ENCODE data around the gene ST6GAL1.

The ST6GAL1 gene

DNA sequence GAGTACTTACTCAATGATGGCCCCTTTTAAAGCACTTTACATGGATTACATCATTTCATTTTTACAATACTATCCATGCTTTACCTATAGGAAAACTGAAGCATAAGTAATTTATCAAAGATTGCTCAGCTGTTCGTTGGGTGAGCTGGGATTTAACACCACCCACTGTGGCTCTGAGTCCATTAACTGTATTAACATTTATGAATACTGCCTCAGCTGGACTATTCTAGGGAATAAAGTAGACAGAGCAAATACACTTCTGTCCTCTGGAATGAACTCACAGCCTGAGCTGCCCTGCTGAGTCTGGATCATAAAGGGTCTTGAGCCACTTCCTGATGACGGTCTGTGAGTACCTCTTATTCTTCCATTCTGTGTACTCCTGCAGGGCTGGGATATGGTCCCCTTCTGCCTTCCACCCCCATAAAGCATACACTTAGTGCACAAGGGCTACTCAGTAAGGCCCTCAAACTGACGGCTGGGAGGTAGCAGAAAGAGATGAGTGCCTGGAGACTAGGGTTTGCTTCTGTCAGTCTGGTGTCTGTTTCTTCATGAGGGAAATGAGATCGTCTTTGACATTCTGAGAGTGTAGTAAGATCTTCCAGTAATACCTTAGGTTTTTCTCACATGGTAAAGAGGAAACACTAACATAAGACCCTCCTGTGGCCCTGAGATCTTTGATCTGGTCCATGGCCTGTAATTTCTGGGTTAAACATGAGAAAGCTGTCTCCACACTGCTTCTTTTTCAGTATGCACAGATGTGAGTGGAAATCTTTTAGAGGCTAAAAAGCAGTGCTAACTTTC is 12.6 kb upstream of the ST6GAL1 start:
- no peak for DNase-seq

- no peak for DNase-seq
Observed at GRCh38 chr3:186920301-186920700, 10.0 kb upstream of the ST6GAL1 start.

DNA sequence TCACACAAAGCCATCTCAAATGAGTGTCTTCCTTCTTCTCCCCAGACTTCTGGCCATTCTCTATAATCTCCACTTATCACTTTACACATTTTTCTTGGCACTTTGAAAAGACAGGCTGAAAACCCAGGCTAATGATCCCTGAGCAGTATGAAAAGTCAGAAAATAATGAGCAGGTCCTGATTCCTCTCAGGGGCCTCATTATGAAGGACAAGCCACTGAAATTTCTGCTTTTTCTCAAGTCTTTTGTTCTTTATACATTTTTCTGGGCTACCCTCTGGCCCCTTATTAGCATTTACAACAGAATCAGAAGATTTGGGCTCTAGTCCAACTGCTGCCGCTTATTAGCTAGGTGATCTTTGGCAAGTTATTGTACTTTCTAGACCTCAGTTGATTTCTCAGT is 9.5 kb upstream of the ST6GAL1 start:
- DNase-seq = no peak

- no peak for DNase-seq
Observed at GRCh38 chr3:186921578-186921977, 8.7 kb upstream of the ST6GAL1 start.

- no peak for DNase-seq
Observed at GRCh38 chr3:186922224-186922623, 8.1 kb upstream of the ST6GAL1 start.

GRCh38 chr3:186922790-186923189 is 7.5 kb upstream of the ST6GAL1 start:
- DNase-seq = no peak

- no peak for DNase-seq
Observed at GRCh38 chr3:186923241-186923640, 7.1 kb upstream of the ST6GAL1 start.

GRCh38 chr3:186925826-186926225 is 4.5 kb upstream of the ST6GAL1 start:
- no peak for DNase-seq

DNA sequence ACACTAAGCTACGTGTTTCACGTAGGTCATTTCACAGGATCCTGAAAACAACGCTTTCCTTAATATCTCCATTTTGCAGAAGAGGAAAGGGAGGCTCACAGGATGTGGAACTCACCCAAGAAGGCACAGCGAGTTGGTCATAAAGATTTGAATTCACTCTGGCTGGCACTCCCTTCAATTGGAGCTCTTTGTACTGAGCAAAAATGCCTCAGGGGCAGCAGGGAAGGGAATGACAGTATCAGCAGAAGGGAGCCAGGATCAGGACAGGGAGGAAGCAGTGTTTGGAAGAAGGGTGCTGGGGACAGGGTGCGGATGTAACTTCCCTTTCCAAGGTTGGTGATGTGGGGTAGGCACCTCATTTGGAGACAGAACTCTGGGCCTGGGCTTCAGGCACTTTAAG is 1.1 kb upstream of the ST6GAL1 start:
- DNase-seq = no peak

DNA sequence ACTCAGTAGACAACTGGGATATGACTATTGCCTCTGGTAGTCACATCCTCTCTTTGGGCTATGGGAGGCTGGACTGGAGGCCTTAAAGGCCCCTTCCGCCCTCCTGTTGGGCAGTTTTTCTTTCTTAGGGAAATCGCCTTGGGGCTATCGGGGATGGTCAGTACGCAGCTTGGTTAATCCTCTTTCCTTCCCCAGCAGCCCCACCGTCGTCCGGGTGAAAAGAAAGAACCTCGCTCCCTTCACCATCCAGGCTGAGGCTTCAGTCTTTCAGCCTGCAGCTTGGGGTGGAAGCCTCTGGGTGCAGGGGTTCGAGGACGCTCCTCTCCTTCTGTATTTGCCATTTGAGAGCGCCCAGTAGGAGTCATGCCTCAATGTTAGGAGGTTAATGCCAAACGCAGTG is 641 bp upstream of the ST6GAL1 start:
- DNase-seq = no peak

GRCh38 chr3:186930641-186931531 is 560 bp downstream of the ST6GAL1 start:
- DNase-seq = peak; percentile 46

DNA sequence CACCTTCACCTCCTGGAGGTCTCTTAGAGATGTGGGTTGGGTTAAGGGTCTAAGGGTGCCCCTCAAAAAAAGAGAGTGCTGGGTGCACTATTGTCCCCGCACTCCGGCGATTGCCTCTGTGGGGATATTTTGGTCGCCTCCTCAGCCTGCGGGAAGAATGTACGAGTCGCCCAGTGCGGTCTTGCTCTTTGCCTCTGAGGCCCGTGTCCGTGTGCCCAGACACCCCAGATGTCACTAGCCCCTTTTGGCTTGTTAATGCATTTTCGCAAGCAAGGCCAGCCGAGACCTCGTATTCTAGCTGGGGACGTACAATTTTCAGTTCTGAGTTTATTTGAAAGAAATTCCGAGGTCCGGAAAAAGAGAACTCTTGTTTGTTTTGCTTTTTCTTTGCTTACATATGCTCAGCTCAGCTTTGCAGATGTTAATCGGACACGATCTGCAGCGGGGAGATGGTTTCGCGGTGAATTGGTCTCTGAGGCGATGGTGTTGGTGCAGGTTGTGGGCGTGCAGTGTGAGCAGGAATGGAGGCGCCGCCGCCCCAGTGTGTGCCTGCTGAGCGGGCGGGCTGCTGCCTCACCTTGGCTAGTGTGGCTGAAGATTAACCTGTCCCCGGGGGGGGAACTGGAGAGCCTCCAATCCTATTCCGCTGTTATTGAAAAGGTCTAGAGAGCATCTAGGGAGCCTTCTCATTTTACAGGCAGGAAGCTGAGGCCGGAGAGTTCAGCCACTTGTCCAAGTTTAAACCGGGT is 1.4 kb downstream of the ST6GAL1 start:
- DNase-seq = no peak

DNA sequence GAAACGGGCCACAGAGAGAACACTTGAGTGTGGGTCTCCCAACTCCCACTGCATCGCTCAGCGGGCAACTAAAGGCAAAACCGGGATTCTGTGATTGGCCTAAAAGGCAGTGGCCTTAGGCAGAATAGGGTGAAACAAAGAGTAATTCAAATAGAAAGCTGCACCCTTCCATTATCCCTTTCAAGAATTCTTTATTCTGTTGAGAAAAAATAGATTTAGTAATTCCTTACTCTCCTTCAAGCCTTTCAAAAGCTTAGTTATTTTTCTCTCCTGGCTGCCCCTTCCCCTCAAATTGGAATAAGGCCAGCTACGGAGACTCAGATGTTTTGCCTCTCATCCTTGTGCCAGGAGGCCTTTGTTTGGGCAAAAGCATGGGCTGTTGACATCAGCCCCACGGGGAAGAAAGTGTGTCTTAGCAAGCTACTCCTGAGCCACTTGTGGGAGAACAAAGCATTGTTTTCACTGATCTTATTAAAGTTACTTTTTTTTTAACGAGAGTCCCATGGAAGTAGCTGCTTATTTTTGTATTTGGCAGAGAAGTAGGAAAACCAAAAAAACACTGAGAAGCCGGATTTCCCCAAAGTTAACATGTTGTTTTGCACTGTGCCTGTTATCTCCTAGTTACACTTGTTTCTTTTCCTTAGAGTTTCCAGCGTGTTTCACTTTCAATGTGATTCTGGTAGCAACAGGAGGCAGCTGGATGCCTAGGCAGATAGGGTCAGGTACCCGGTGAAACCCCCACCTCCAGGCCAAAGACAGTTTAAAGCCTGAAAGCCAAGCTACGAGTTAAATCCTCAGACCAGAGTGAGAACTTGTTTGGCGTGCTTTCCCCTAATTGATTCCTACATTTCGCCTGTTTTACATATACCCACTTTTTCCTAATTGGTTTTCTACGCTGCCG is 2.2 kb downstream of the ST6GAL1 start:
- no peak for DNase-seq

- no peak for DNase-seq
Observed at GRCh38 chr3:186933816-186934215, 3.5 kb downstream of the ST6GAL1 start.

- no peak for DNase-seq
Observed at GRCh38 chr3:186935133-186935532, 4.8 kb downstream of the ST6GAL1 start.

DNA sequence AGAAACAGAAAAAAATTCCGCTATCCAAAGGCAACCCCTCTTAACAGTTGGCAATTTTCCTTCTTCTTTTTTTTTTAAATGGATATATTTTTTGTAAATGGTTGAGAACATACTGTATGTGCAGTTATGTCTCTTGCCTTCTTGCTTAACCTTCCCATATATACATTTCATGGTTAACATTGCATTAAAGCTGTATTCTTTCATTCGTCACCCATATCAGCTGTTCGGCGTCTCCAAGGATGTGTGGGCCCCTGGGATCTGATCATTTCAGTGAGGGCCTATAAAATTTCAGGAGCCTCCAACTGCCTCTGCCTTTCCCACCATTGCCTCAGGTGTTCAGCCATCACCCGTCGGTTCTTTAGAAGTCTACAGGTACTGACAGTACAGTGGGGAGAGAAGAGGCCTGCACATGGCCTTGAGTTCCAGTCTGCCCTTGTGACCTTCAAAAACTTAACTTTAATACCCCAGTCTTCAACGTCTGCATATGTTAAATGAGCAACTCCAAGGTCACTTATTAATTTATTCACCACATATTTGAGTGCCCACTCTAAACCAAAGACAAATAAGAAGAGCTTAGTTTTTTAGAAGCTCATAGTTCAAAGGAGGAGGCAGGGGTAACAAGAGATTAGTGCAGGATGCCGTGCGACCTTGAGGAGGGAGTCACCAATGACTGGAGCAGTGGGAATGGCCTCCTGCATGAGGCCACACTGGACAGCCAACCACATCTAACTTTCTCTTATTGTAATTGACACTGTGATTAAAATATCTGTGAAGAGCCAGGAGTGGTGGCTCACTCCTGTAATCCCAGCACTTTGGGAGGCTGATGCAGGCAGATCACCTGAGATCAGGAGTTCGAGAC is 6.9 kb downstream of the ST6GAL1 start:
- no peak for DNase-seq

DNA sequence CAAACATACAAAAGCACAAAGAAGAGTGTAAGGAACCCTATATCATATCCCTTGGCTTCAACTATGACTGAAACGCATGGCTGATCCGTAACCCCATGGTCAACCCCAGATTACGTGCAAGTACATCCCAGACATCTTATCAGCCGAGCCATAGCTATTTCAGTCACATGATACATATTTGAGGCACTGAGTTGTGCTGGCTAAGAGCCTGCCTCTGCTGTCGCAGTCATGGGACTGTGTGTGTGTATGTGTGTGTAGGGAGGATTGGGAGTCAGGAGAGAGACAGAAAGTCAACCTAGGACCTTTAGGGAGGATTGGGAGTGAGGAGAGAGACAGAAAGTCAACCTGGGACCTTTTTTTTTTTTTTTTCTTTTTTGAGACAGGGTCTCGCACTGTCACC is 8.4 kb downstream of the ST6GAL1 start:
- no peak for DNase-seq

- DNase-seq = no peak
Observed at GRCh38 chr3:186939536-186939935, 9.2 kb downstream of the ST6GAL1 start.

GRCh38 chr3:186940967-186941366 is 10.6 kb downstream of the ST6GAL1 start:
- DNase-seq = no peak

DNA sequence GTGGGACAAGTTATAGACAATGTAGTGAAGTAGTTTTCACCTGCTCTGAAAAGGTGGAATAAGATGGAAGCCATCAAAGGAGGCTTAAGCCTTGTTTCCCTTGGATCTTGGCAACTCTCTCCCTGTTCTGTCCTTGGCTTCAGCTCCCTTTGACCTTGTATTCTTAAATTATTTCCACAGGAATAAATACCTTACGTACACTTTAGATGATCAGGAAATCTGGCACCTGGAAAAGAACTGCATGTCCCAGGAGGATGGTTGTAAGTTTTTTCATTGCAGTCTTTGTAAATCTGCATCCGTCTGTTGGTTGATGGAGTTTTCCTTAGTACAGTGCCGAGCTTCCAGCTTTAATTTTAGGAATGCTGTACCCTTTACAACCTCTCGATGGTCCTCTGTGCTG is 11.8 kb downstream of the ST6GAL1 start:
- no peak for DNase-seq

DNA sequence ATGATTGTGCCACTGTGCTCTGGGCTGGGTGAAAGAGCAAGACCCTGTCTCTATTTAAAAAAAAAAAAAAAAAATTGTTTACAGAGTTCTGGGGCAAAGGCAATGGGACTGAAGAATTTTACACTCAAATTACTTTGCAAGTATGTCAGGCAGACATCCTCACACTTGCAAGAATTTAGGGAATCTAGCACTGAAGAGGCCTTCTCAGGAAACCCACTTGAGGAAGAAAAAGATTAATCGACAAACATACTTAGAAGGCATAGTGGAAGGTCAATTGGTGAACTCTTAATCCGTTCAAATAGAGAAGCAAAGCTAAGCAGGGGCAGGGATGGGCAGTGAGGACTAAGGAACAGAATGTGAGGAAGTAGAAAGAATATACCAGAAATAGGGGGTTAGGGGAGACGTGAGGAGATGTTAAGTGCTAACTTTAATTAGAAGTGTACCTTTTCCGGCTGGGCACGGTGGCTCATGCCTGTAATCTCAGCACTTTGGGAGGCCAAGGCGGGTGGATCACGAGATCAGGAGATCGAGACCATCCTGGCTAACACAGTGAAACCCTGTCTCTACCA is 15.0 kb downstream of the ST6GAL1 start:
- no peak for DNase-seq

All from GDM1 (cell line).